Parathyroid adenoma (tissue), 2 donors: ENCODE data around the gene FILIP1.

Source experiments
- H2AFZ ChIP-seq: fragments of 300-600 bp; sonication (generic); one replicate; pipeline ENCODE4 v1.7.0; 2017; ENCODE audit warnings: antibody characterized with exemption, mild to moderate bottlenecking
- H3K27ac ChIP-seq: fragments of 300-600 bp; sonication (generic); one replicate; pipeline ENCODE4 v1.7.0; 2017
- H3K27me3 ChIP-seq: fragments of 300-600 bp; sonication (generic); one replicate; pipeline ENCODE4 v1.7.0; 2017; ENCODE audit warnings: low read length; ENCODE audit not compliant: control insufficient read depth, insufficient read depth
- H3K36me3 ChIP-seq: fragments of 300-600 bp; sonication (generic); one replicate; pipeline ENCODE4 v1.7.0; 2017; ENCODE audit warnings: low read length; ENCODE audit not compliant: control insufficient read depth, insufficient read depth
- H3K4me1 ChIP-seq: fragments of 300-600 bp; sonication (generic); one replicate; pipeline ENCODE4 v1.7.0; 2017; ENCODE audit warnings: control low read depth
- H3K4me2 ChIP-seq: fragments of 300-600 bp; sonication (generic); one replicate; pipeline ENCODE4 v1.7.0; 2017; ENCODE audit warnings: low read length
- H3K4me3 ChIP-seq: fragments of 300-600 bp; sonication (generic); one replicate; pipeline ENCODE4 v1.7.0; 2017; ENCODE audit warnings: low read depth, low read length
- H3K79me2 ChIP-seq: fragments of 300-600 bp; sonication (generic); one replicate; pipeline ENCODE4 v1.7.0; 2017; ENCODE audit warnings: control low read depth
- H3K9ac ChIP-seq: fragments of 300-600 bp; sonication (generic); one replicate; pipeline ENCODE4 v1.7.0; 2017; ENCODE audit warnings: mild to moderate bottlenecking
- H3K9me3 ChIP-seq: fragments of 300-600 bp; sonication (generic); one replicate; pipeline ENCODE4 v1.7.0; 2017; ENCODE audit warnings: low read length; ENCODE audit not compliant: control insufficient read depth
- TF ChIP-seq, protein P1 (sequence below): fragments of 300-600 bp; sonication (generic); IDR thresholded peaks from one replicate; pipeline ENCODE4 v1.7.0; 2017; ENCODE audit warnings: antibody characterized with exemption, mild to moderate bottlenecking
- donor health status: primary hyperparathyroidism.

The FILIP1 gene

DNA sequence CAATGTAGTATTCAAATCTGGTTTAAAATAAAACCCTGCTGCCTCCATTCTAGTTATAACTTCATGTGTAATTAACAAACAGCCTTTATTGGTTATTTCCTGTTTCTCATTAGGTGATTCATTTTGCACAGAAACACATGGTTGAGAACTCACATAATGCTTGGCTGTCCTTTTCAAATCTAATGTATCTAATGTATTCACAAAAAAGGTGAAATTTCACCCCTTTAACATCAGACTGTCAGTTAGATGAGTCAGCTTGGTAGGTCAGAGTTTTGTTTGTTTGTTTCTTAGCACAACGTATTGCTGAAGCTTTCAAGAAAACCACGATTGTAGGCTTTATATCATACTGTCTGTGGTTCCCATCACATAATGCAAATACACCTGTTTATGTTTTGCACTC, 130.3 kb downstream of the FILIP1 start:
- no peak overlapping the region for H3K27ac ChIP-seq
- H3K36me3 ChIP-seq, result no peaks in the 10 kb centered on the region
- no peak overlapping the region for H3K9ac ChIP-seq
- no peak overlapping the region for H3K4me3 ChIP-seq
- H3K9me3 ChIP-seq, result no peaks in the 10 kb centered on the region
- no peaks in the 10 kb centered on the region for H3K4me1 ChIP-seq
- TF ChIP-seq, protein P1, sequence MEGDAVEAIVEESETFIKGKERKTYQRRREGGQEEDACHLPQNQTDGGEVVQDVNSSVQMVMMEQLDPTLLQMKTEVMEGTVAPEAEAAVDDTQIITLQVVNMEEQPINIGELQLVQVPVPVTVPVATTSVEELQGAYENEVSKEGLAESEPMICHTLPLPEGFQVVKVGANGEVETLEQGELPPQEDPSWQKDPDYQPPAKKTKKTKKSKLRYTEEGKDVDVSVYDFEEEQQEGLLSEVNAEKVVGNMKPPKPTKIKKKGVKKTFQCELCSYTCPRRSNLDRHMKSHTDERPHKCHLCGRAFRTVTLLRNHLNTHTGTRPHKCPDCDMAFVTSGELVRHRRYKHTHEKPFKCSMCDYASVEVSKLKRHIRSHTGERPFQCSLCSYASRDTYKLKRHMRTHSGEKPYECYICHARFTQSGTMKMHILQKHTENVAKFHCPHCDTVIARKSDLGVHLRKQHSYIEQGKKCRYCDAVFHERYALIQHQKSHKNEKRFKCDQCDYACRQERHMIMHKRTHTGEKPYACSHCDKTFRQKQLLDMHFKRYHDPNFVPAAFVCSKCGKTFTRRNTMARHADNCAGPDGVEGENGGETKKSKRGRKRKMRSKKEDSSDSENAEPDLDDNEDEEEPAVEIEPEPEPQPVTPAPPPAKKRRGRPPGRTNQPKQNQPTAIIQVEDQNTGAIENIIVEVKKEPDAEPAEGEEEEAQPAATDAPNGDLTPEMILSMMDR, result no peak
- no peak overlapping the region for H2AFZ ChIP-seq
- no peaks in the 10 kb centered on the region for H3K79me2 ChIP-seq
- no peak overlapping the region for H3K4me2 ChIP-seq
- H3K27me3 ChIP-seq, result no peaks in the 10 kb centered on the region

DNA sequence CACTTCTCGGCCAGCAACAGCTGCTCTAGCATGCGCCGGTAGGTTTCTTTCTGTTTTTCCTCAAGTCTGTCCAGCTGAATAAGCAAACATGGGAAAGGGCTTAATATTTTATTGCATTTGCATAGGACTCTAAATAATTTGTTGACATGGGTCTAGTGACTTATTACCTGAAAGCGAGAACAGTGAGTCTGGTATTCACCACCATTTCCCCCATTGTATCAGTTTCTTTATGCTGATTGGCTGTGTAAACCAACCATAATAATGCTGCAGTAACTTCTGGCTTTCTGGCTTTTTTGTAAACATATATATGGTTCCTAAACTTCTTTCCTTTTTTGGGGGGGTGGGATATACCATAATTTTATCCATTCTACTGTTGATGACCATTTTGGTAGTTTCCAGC, 140.0 kb downstream of the FILIP1 start:
- H2AFZ ChIP-seq, result no peak overlapping the region
- no peak overlapping the region for H3K4me3 ChIP-seq
- no peaks in the 10 kb centered on the region for H3K9me3 ChIP-seq
- H3K79me2 ChIP-seq, result no peaks in the 10 kb centered on the region
- no peak overlapping the region for H3K27ac ChIP-seq
- no peaks in the 10 kb centered on the region for H3K27me3 ChIP-seq
- peaks cover 4% of the 10 kb centered on the region for H3K4me1 ChIP-seq
- H3K36me3 ChIP-seq, result no peaks in the 10 kb centered on the region
- TF ChIP-seq, protein P1, result no peak
- no peak overlapping the region for H3K4me2 ChIP-seq
- H3K9ac ChIP-seq, result no peak overlapping the region

DNA sequence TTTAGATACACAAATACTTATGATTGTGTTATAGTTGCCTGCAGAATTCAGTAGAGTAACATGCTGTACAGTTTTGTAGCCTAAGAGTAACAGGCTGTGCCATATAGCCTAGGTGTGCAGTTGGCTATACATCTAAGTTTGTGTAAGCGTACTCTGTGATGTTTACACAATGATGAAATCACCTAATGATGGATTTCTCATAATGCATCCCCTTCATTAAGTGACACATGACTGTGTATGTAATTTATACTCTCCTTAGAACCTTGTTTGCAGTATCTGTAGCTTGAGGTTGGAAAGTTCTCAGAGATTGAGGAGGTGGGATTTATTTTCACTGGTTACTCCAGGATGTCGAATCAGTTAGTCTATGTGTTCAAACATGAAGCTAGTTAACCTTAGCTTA, 142.0 kb downstream of the FILIP1 start:
- Histone ChIP-seq H3K4me2 (no peak overlapping the region), H3K27me3 (no peaks in the 10 kb centered on the region), H3K9ac (no peak overlapping the region), H3K9me3 (no peaks in the 10 kb centered on the region), H3K79me2 (no peaks in the 10 kb centered on the region), H3K4me1 (peaks cover 4% of the 10 kb centered on the region), H2AFZ (no peak overlapping the region), H3K36me3 (no peaks in the 10 kb centered on the region), H3K27ac (no peak overlapping the region), H3K4me3 (no peak overlapping the region)
- TF ChIP-seq, protein P1, result no peak

DNA sequence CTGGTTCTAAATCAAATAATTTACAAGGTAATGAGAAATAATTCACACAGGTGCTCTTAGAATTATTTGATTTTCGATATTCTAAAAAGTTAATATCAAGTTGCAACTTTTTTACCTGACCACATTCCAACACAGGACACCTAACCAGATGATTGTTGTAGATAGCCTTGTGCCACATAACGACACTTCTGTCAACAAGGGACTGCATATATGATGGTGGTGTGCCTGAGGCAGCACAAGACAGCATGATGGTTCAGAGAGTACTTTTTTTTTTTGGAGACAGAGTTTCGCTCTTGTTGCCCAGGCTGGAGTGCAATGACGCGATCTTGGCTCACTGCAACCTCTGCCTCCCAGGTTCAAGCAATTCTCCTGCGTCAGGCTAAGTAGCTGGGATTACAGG, 142.8 kb downstream of the FILIP1 start:
- Histone ChIP-seq H3K4me3 (no peak overlapping the region), H3K9me3 (no peaks in the 10 kb centered on the region), H3K4me2 (no peak overlapping the region), H3K27ac (no peak overlapping the region), H3K27me3 (no peaks in the 10 kb centered on the region), H3K79me2 (no peaks in the 10 kb centered on the region), H3K4me1 (peaks cover 4% of the 10 kb centered on the region), H3K9ac (no peak overlapping the region), H3K36me3 (no peaks in the 10 kb centered on the region), H2AFZ (no peak overlapping the region)
- TF ChIP-seq, protein P1, result no peak

DNA sequence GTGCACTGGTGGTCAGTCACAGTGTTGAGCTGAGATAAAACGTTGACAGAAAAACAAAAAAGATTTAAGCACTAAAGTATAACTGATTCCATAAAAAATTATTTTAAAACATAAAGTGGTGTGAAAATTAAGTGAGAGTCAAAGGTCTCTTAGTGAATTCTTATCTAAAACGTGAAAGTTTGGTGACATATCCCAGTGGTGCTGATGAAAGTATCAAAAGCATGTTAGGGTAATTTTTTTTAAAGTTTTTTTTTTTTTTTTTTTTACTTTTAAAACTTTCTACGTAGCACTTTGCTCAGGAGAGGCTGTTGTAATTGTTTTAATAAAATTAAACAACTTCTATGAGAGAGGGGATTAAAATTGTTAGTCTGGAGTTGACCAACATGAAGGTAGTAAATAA, 143.4 kb downstream of the FILIP1 start:
- Histone ChIP-seq H3K79me2 (no peaks in the 10 kb centered on the region), H3K9me3 (no peaks in the 10 kb centered on the region), H3K27ac (no peak overlapping the region), H3K4me1 (peaks cover 4% of the 10 kb centered on the region), H2AFZ (no peak overlapping the region), H3K9ac (no peak overlapping the region), H3K27me3 (no peaks in the 10 kb centered on the region), H3K4me3 (peak overlapping the region; percentile 34), H3K4me2 (peak overlapping the region; percentile 66), H3K36me3 (no peaks in the 10 kb centered on the region)
- TF ChIP-seq, protein P1, result no peak
